ENCODE measurements around the gene A1BG. TPM values are rescaled to one million over a fixed set of nuclear protein-coding genes. Genes with fewer than 3 reads are reported as not detected.

A1BG gene
- total and polyA plus RNA-seq, 2 of the 13 experiments (the other 11 are each of a cell fraction or from before 2014, with no cell fraction given): 14.7 to 41.4 TPM

DNA sequence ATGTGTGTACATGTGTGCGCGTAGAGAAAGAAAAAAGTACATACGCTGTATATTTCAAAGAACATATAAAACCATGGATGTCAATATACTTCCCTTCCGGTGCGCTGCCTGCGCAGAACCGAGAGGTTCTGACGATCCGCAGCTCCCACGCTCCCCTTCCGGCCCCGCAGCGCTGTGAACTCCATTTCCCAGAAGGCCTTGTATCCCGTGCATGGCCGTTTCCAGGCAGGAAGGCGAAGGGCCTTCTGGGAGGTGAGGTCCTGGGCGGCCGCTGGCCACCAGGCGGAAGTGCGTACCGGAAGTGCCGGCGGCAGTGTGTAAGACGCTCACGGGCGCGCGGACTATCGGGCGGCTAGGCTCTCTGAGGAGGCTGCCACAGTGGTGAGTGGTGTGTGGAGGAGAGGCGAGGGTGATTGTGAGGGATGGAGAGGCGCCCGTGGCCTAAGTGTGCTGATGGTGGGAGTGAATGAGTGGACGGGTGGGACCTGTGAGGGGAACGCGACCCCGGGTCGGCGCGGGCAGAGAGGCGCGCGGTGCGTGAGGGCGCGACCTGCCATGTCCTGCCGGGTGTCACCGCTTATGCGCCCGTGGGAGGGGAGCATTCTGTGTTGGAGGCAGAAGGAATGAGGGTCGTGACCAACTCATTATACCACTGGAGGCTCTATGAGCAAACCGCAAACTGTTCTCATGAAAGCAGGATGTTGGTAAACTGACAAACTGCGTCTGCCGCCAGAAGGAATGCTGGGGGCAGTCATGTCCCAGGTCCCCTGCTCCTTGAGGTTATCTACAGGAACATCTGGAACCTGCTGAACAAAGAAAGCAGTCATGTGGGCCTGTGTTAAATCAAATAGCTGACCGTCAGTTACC lies 48.0 kb downstream of the A1BG start, which contains the start of gene ERVK3-1 (continued):
- TF ChIP-seq, protein P1, sequence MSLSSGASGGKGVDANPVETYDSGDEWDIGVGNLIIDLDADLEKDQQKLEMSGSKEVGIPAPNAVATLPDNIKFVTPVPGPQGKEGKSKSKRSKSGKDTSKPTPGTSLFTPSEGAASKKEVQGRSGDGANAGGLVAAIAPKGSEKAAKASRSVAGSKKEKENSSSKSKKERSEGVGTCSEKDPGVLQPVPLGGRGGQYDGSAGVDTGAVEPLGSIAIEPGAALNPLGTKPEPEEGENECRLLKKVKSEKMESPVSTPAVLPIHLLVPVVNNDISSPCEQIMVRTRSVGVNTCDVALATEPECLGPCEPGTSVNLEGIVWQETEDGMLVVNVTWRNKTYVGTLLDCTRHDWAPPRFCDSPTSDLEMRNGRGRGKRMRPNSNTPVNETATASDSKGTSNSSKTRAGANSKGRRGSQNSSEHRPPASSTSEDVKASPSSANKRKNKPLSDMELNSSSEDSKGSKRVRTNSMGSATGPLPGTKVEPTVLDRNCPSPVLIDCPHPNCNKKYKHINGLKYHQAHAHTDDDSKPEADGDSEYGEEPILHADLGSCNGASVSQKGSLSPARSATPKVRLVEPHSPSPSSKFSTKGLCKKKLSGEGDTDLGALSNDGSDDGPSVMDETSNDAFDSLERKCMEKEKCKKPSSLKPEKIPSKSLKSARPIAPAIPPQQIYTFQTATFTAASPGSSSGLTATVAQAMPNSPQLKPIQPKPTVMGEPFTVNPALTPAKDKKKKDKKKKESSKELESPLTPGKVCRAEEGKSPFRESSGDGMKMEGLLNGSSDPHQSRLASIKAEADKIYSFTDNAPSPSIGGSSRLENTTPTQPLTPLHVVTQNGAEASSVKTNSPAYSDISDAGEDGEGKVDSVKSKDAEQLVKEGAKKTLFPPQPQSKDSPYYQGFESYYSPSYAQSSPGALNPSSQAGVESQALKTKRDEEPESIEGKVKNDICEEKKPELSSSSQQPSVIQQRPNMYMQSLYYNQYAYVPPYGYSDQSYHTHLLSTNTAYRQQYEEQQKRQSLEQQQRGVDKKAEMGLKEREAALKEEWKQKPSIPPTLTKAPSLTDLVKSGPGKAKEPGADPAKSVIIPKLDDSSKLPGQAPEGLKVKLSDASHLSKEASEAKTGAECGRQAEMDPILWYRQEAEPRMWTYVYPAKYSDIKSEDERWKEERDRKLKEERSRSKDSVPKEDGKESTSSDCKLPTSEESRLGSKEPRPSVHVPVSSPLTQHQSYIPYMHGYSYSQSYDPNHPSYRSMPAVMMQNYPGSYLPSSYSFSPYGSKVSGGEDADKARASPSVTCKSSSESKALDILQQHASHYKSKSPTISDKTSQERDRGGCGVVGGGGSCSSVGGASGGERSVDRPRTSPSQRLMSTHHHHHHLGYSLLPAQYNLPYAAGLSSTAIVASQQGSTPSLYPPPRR (CRISPR knock-in tag; IDR thresholded peaks at IDR 0.05; ENCODE audit: borderline replicate concordance): no peak
- TF ChIP-seq KDM5A (IDR thresholded peaks at IDR 0.05; ENCODE audit: borderline replicate concordance, low read length) (peak; percentile 82), GZF1 (CRISPR knock-in tag; IDR thresholded peaks at IDR 0.05) (no peak), SYNCRIP (IDR thresholded peaks at IDR 0.05; ENCODE audit: insufficient read depth, low read depth, low read length) (no peak), GFI1 (CRISPR knock-in tag; IDR thresholded peaks at IDR 0.05; ENCODE audit: borderline replicate concordance) (no peak), ZNF441 (CRISPR knock-in tag; IDR thresholded peaks at IDR 0.05; ENCODE audit: borderline replicate concordance) (0 out of 2 replicates have a peak, but pooled peaks have one; percentile 39), REL (CRISPR knock-in tag; conservative IDR thresholded peaks at IDR 0.05) (no peak), NR1H2 (CRISPR knock-in tag; IDR thresholded peaks at IDR 0.05; ENCODE audit: borderline replicate concordance, low read depth) (no peak), RORA (CRISPR knock-in tag; IDR thresholded peaks at IDR 0.05) (no peak), TCF7L2 (IDR thresholded peaks at IDR 0.05; ENCODE audit: low read depth, low read length) (no peak), ZNF670 (CRISPR knock-in tag; IDR thresholded peaks at IDR 0.05; ENCODE audit: borderline replicate concordance) (no peak; the same call in 1 of the 2 replicates), ZMYM4 (CRISPR knock-in tag; IDR thresholded peaks at IDR 0.05) (peak; percentile 60; the same call in 1 of the 2 replicates), ZNF7 (CRISPR knock-in tag; IDR thresholded peaks at IDR 0.05) (no peak), ZNF746 (CRISPR knock-in tag; IDR thresholded peaks at IDR 0.05) (no peak), SAFB2 (CRISPR knock-in tag; IDR thresholded peaks at IDR 0.05; ENCODE audit: borderline replicate concordance, low read depth) (no peak; the same call in 1 of the 2 replicates), ZNF337 (CRISPR knock-in tag; IDR thresholded peaks at IDR 0.05; ENCODE audit: borderline replicate concordance, low read depth) (no peak), U2AF1 (optimal IDR thresholded peaks at IDR 0.05; ENCODE audit: low read depth, low read length) (peak; percentile 67), TAF15 (IDR thresholded peaks at IDR 0.05; ENCODE audit: low read depth, low read length, poor library complexity, severe bottlenecking) (peak; percentile 64), ZBTB7B (CRISPR knock-in tag; IDR thresholded peaks at IDR 0.05) (0 out of 2 replicates have a peak, but pooled peaks have one; percentile 29), SRF (IDR thresholded peaks at IDR 0.05; ENCODE audit: low read depth, low read length) (peak; percentile 39; the same call in 1 of the 2 replicates), PITX1 (CRISPR knock-in tag; IDR thresholded peaks at IDR 0.05) (peak; percentile 63; the same call in 1 of the 2 replicates), HNF4A (CRISPR knock-in tag; IDR thresholded peaks at IDR 0.05) (no peak)
- TF ChIP-seq, protein P2, sequence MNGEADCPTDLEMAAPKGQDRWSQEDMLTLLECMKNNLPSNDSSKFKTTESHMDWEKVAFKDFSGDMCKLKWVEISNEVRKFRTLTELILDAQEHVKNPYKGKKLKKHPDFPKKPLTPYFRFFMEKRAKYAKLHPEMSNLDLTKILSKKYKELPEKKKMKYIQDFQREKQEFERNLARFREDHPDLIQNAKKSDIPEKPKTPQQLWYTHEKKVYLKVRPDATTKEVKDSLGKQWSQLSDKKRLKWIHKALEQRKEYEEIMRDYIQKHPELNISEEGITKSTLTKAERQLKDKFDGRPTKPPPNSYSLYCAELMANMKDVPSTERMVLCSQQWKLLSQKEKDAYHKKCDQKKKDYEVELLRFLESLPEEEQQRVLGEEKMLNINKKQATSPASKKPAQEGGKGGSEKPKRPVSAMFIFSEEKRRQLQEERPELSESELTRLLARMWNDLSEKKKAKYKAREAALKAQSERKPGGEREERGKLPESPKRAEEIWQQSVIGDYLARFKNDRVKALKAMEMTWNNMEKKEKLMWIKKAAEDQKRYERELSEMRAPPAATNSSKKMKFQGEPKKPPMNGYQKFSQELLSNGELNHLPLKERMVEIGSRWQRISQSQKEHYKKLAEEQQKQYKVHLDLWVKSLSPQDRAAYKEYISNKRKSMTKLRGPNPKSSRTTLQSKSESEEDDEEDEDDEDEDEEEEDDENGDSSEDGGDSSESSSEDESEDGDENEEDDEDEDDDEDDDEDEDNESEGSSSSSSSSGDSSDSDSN (CRISPR knock-in tag; IDR thresholded peaks at IDR 0.05): peak; percentile 78
